Aorta (tissue), 5 donors: Measurements from ENCODE around the gene TAS2R9. TPM values are rescaled to one million over a fixed set of nuclear protein-coding genes. Genes with fewer than 3 reads are reported as not detected.
"Not testable (repeated sequence)": the region's sequence is repeated elsewhere in the genome, so short reads cannot be mapped to it uniquely, and the experiment has no call there.

ENCODE experiments used
- ATAC-seq: fragments of 200-7000 bp; cut with Tn5 transposase; one replicate; pipeline ENCODE4 v1.9.1; 2022; ENCODE audit warnings: moderate library complexity; ENCODE audit not compliant: low FRiP score
- DNase-seq, 2 donors: peaks; one replicate each; pipeline ENCODE4 v3.0.0-alpha.2; 2020
- H3K27ac ChIP-seq, 2 donors: one replicate each; pipeline ENCODE4 v1.5.1; 2013; ENCODE audit warnings: low read length in 2 of 2, mild to moderate bottlenecking in 2 of 2, moderate library complexity in 2 of 2, control low read depth in 1 of 2, inconsistent platforms in 1 of 2, low read depth in 1 of 2
- H3K27me3 ChIP-seq, 2 donors: one replicate each; pipeline ENCODE4 v1.6.1; 2013; ENCODE audit warnings: control low read depth in 1 of 2, low read length in 1 of 2, mild to moderate bottlenecking in 1 of 2, moderate library complexity in 1 of 2; ENCODE audit not compliant: insufficient read depth in 2 of 2, control insufficient read depth in 1 of 2
- H3K36me3 ChIP-seq, 2 donors: one replicate each; pipeline ENCODE4 v1.6.1; 2013; ENCODE audit warnings: control low read depth in 1 of 2, low read length in 1 of 2, mild to moderate bottlenecking in 1 of 2; ENCODE audit not compliant: insufficient read depth in 2 of 2, control insufficient read depth in 1 of 2
- H3K4me1 ChIP-seq, 2 donors: one replicate each; pipeline ENCODE4 v1.6.1; 2013; ENCODE audit warnings: low read length in 2 of 2, control low read depth in 1 of 2, mild to moderate bottlenecking in 1 of 2, moderate library complexity in 1 of 2; ENCODE audit not compliant: insufficient read depth in 2 of 2, control insufficient read depth in 1 of 2
- H3K4me3 ChIP-seq, 2 donors: one replicate each; pipeline ENCODE4 v1.5.1; 2013; ENCODE audit warnings: low read length in 2 of 2, control low read depth in 1 of 2, mild to moderate bottlenecking in 1 of 2
- H3K9me3 ChIP-seq: one replicate; pipeline ENCODE4 v1.6.1; 2013; ENCODE audit warnings: mild to moderate bottlenecking, low read length; ENCODE audit not compliant: control insufficient read depth
- WGBS, 2 donors: extraction: QIAGEN DNeasy Blood & Tissue Kit; methylation state at CpG; one replicate each; pipeline ENCODE4 v1.1.7; 2013; 5-methylcytosine and 5-hydroxymethylcytosine counted together
- intact Hi-C, 2 donors: fragments of 100-400 bp; cut with DNase I; formaldehyde crosslinking; loops; one replicate each; pipeline versions ENCODE4 v1.14.2 to v1.15.0; 2022
- polyA plus RNA-seq, 2 donors: library from polyadenylated mRNA; stranded (reverse); fragments of 200-250 nt; gene quantifications; one replicate each; pipeline ENCODE4 v1.2.3, GENCODE V29; 2013
- total RNA-seq, 2 donors: library from RNA; stranded (reverse); fragmentation: NEBNext Ultra II Directional; extraction: Animal tissue kit (Norgen Biotek cat#: 25700); gene quantifications; one replicate each; pipeline ENCODE4 v1.2.1, GENCODE V29; 2021
- donor health status: healthy with polysubstance abuse.
- donor health status: Bipolar disorder and iron deficiency.
- donor health status: DM: no; HTN: no; CAD: no.
- donor health status: DM: no; HTN: no; CAD: no.
- donor health status: DM: yes; HTN: yes; CAD: no.

The TAS2R9 gene
- total and polyA plus RNA-seq, 4 donors = not detected

DNA sequence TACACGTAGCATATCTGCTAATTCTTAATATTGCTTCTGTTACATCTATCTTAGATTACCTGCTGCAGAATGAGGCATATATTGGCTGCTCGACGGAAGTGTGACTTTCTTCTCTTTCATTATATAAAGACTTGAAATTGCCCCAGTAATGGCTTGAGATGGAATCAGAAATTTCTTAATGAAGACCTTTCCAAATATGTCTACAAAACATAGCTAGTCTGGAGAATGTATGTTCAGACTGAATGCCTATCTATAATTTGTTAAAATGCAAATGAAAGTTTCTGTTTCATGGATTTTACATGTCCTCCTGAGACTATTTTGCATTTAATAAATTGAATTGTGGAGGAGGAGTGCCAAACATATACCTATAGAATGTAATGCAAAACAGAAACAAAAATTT lies 16.3 kb upstream of the TAS2R9 start, which contains the start of gene TAS2R10:
TSS of gene TAS2R10 (minus strand) at position 101 of the 400 bp plus-strand sequence. CDS start at position 12, 89 bp downstream.
- ATAC-seq = no peak
- Histone ChIP-seq H3K9me3 (no peaks in the 10 kb centered on the region), H3K36me3 (no peaks in the 10 kb centered on the region), H3K4me1 (no peaks in the 10 kb centered on the region), H3K27me3 (no peaks in the 10 kb centered on the region), H3K4me3 (no peak within 1 kb of the TSS), H3K27ac (no peak within 1 kb of the TSS)
- WGBS, 2 donors = 84 to 85% methylated on average over 3 of the region's 3 CpGs
- DNase-seq = no peak
- intact Hi-C loops = no loop called here

- intact Hi-C loops = no loop called here
- H3K4me3 ChIP-seq = no peak overlapping the region
- no peak for ATAC-seq
Observed at GRCh38 chr12:10824957-10825356, 15.0 kb upstream of the TAS2R9 start.

DNA sequence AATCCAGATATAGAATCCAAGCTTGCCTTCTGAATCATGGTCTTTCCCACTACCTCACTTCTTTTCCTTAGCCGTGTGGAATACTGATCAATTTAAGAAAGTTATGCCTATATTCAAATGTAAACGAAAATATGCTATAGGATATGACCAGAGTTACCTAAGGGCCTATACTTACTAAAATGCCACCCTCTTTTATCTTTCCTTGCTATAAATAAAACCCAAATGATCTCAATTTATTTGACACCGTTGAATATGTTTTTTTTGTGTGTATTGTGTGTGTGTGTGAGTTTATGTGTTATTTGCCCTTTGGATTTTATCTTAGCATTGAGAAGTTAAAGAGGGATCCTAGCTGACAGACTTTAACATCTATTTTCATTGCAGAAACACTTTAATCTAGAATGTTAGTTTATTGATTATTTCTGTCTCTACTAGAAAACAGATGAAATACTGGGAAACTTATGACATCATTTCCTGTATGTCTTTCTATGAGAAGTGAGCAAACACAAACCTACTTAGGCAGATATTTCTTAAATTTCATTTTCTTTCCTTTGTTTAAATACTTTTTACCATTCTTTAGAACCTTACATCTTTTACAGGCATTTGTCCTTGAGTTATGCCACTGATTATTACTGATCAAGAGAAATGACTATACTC lies 2.0 kb upstream of the TAS2R9 start:
- 71 to 79% methylated on average over 3 of the region's 3 CpGs for WGBS, 2 donors

More at GRCh38 chr12:10824957-10825356, 15.0 kb upstream of the TAS2R9 start:
- H3K27me3 ChIP-seq = no peaks in the 10 kb centered on the region
- DNase-seq = no peak
- H3K4me1 ChIP-seq = no peaks in the 10 kb centered on the region
- H3K9me3 ChIP-seq = no peaks in the 10 kb centered on the region
- H3K36me3 ChIP-seq = no peaks in the 10 kb centered on the region
- 84 to 87% methylated on average over 3 of the region's 3 CpGs for WGBS, 2 donors
- H3K27ac ChIP-seq = no peak overlapping the region

DNA sequence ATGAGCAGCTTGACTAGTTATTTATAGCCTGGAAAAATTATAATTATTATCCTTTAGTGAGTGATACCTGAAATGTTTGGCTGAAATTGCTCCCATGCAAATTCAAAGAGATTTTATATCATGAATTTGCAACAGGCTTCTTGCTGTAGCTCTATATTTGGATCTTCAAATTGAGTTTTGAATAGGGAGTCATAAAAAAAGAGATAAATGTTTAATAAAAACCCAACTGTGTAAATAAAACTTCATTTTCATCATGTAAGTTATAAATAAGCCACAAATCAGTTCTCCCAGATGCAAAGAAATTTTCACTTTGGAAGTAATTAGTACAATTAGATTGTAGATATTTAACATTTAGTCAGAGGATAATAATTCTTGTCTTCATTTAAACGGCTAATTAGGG lies 2.8 kb downstream of the TAS2R9 start, which contains the start of gene TAS2R8:
TSS of gene TAS2R8 (minus strand) at position 101 of the 400 bp plus-strand sequence. CDS start 306 bp downstream, outside the sequence.
- 65 to 68% methylated on average over 1 of the region's 1 CpG for WGBS, 2 donors
- H3K4me1 ChIP-seq = no peaks in the 10 kb centered on the region
- intact Hi-C loops = no loop called here
- no peak within 1 kb of the TSS for H3K4me3 ChIP-seq
- no peaks in the 10 kb centered on the region for H3K36me3 ChIP-seq
- no peak within 1 kb of the TSS for H3K27ac ChIP-seq
- no peaks in the 10 kb centered on the region for H3K9me3 ChIP-seq
- DNase-seq (no peak), ATAC-seq (no peak)
- no peaks in the 10 kb centered on the region for H3K27me3 ChIP-seq

More for the DNA sequence above, 2.0 kb upstream of the TAS2R9 start:
- intact Hi-C loops = no loop called here
- Histone ChIP-seq H3K27me3 (no peaks in the 10 kb centered on the region), H3K36me3 (peaks cover 0 to 2% of the 10 kb centered on the region in 2 donors), H3K4me1 (no peaks in the 10 kb centered on the region), H3K27ac (no peak overlapping the region), H3K9me3 (peaks cover 2% of the 10 kb centered on the region), H3K4me3 (no peak overlapping the region)
- no peak for ATAC-seq
- DNase-seq = no peak

DNA sequence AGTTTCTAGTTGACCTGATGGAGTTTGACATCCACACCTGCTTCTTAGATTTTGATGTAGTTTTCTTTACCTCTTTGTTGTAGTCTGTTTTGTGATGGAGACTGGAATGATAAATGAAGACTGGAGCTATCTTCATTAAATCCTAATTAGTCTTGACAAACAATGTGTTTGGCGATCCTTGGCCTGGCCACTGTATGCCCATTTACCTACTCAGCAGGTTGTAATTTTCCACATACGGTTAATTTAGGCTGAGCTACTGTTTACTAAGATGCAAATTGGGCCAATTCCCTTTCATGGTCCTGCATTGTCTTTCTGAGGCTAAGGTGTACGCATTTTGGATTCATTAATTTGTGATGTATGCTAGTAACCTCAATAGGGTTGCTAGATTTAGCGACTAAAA lies 7.4 kb downstream of the TAS2R9 start, which contains the start of gene TAS2R7:
TSS of gene TAS2R7 (minus strand) at position 41 of the 400 bp plus-strand sequence. CDS start 57 bp downstream, outside the sequence.
- H3K27me3 ChIP-seq = no peaks in the 10 kb centered on the region
- DNase-seq (no peak), ATAC-seq (no peak)
- no peaks in the 10 kb centered on the region for H3K4me1 ChIP-seq
- H3K27ac ChIP-seq = no peak within 1 kb of the TSS
- intact Hi-C loops = no loop called here
- H3K9me3 ChIP-seq = no peaks in the 10 kb centered on the region
- H3K4me3 ChIP-seq = no peak within 1 kb of the TSS
- WGBS, 2 donors = 39 to 41% methylated on average over 4 of the region's 4 CpGs
- no peaks in the 10 kb centered on the region for H3K36me3 ChIP-seq

DNA sequence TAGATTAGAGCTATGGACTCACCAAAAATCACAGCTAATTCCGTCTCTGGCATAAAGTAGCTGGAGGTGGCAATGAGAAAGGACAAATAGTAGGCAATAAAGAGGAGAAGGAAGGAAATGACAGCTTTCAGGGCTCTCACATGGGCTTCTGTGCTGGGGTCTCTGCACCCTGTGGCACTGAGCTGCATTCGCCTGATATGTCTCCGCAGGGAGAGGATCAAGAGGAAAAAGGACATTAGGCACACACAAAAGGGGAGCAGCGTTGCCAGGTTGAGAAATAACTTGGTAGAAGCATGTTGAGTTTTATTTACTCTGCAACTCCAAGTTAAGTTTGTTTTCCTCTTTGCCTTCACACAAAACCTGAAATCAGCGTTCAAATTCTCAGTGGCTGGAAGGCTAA lies 8.2 kb downstream of the TAS2R9 start:
- intact Hi-C loops = no loop called here
- no peak for ATAC-seq
- 50 to 55% methylated on average over 5 of the region's 5 CpGs for WGBS, 2 donors
- no peaks in the 10 kb centered on the region for H3K9me3 ChIP-seq
- H3K27me3 ChIP-seq = no peaks in the 10 kb centered on the region
- no peak for DNase-seq
- H3K36me3 ChIP-seq = no peaks in the 10 kb centered on the region
- no peak overlapping the region for H3K4me3 ChIP-seq
- H3K4me1 ChIP-seq = no peaks in the 10 kb centered on the region
- H3K27ac ChIP-seq = no peak overlapping the region

GRCh38 chr12:10794222-10794621 lies 15.7 kb downstream of the TAS2R9 start:
- Histone ChIP-seq H3K27me3 (no peaks in the 10 kb centered on the region), H3K4me1 (no peaks in the 10 kb centered on the region), H3K4me3 (no peak overlapping the region), H3K36me3 (no peaks in the 10 kb centered on the region), H3K9me3 (no peaks in the 10 kb centered on the region), H3K27ac (no peak overlapping the region)
- ATAC-seq (no peak), DNase-seq (no peak)
- WGBS, 2 donors = 54 to 59% methylated on average over 2 of the region's 2 CpGs
- intact Hi-C loops = no loop called here

- DNase-seq, H3K36me3 ChIP-seq, H3K9me3 ChIP-seq, H3K27me3 ChIP-seq, intact Hi-C loops, H3K4me1 ChIP-seq, H3K4me3 ChIP-seq, ATAC-seq, H3K27ac ChIP-seq: not testable (repeated sequence)
- 84 to 85% methylated on average over 4 of the region's 4 CpGs for WGBS, 2 donors
Observed at GRCh38 chr12:10791769-10792168, 18.2 kb downstream of the TAS2R9 start.

DNA sequence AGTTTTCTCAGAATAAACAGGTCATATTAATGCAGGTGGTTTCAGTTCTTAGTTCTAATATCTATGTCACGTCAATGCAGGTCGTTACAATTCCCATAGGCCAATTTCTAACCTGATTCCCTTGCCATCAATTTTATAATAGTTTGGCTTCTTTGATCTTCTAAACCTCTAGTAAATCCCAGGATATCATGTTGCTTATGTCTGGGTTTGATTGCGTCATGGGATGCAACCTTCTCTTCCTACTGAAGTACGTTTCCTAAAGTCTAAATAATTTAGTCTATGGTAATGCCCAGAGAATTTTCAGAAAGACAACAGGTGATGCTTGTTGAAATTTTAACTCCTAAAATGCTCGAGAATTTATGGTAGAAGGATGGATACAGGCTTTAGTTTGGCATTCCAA lies 26.7 kb downstream of the TAS2R9 start:
- intact Hi-C loops = no loop called here
- H3K4me1 ChIP-seq = no peaks in the 10 kb centered on the region
- no peaks in the 10 kb centered on the region for H3K27me3 ChIP-seq
- ATAC-seq = no peak
- H3K27ac ChIP-seq = no peak overlapping the region
- H3K36me3 ChIP-seq = no peaks in the 10 kb centered on the region
- DNase-seq = no peak
- H3K9me3 ChIP-seq = no peaks in the 10 kb centered on the region
- H3K4me3 ChIP-seq = no peak overlapping the region
- 77 to 80% methylated on average over 5 of the region's 5 CpGs for WGBS, 2 donors
